Naive thymus-derived CD4-positive, alpha-beta T cell (primary cell): ENCODE results near the gene RBMS3. TPM values are rescaled to one million over a fixed set of nuclear protein-coding genes. Genes with fewer than 3 reads are reported as not detected.

ENCODE experiments used
- ATAC-seq: fragments of 150-1000 bp; cut with Tn5 transposase; 2 replicates; pipeline ENCODE4 v1.10.0; 2021; ENCODE audit warnings: mild to moderate bottlenecking, moderate library complexity
- CTCF ChIA-PET: fragments of 350-600 bp; sonication (Branson Sonifier 250); formaldehyde crosslinking; loops from one replicate; lab custom pipeline; 2021; ENCODE audit warnings: antibody characterized with exemption; lab: Charles Lee
- POLR2A ChIA-PET: fragments of 350-600 bp; sonication (Branson Sonifier 250); formaldehyde crosslinking; loops from one replicate; lab custom pipeline; 2021; ENCODE audit warnings: antibody characterized with exemption, inconsistent platforms; lab: Charles Lee
- DNase-seq, 9 donors: peaks; one replicate each; pipeline versions ENCODE4 v3.0.0 to v3.0.0-alpha.2; 2020 to 2022; ENCODE audit warnings: mixed read lengths in 1 of 9
- H3K27ac ChIP-seq: one replicate; pipeline ENCODE4 v1.7.0; 2013; ENCODE audit warnings: mild to moderate bottlenecking, low read depth, low read length, moderate library complexity
- H3K27me3 ChIP-seq, 2 donors: one replicate each; pipeline ENCODE4 v1.7.0; 2013; ENCODE audit warnings: low read length in 2 of 2, mild to moderate bottlenecking in 2 of 2, moderate library complexity in 2 of 2; ENCODE audit not compliant: control insufficient read depth in 2 of 2, insufficient read depth in 2 of 2
- H3K36me3 ChIP-seq, 3 experiments: 1 replicate in 2 of 3; 2 replicates in 1 of 3; pipeline ENCODE4 v1.7.0; 2013; ENCODE audit warnings: low read length in 3 of 3, mild to moderate bottlenecking in 3 of 3, moderate library complexity in 1 of 3; ENCODE audit not compliant: insufficient read depth in 3 of 3, control insufficient read depth in 2 of 3
- H3K4me1 ChIP-seq, 2 donors: one replicate each; pipeline ENCODE4 v1.7.0; 2013; ENCODE audit warnings: low read length in 2 of 2, mild to moderate bottlenecking in 2 of 2, moderate library complexity in 1 of 2; ENCODE audit not compliant: control insufficient read depth in 2 of 2, insufficient read depth in 2 of 2
- H3K4me3 ChIP-seq: 2 replicates; pipeline ENCODE4 v1.7.0; 2013; ENCODE audit warnings: mild to moderate bottlenecking, low read length
- H3K9me3 ChIP-seq, 3 experiments: 1 replicate in 2 of 3; 2 replicates in 1 of 3; pipeline ENCODE4 v1.7.0; 2013; ENCODE audit warnings: low read length in 3 of 3; ENCODE audit not compliant: control insufficient read depth in 2 of 3
- H3K27ac Mint-ChIP-seq, 9 donors: one replicate each; pipeline ENCODE4 v1.8.0; 2020 to 2022; ENCODE audit warnings: mixed read lengths in 9 of 9, mild to moderate bottlenecking in 8 of 9, moderate library complexity in 5 of 9, inconsistent platforms in 2 of 9
- H3K27me3 Mint-ChIP-seq, 5 donors: one replicate each; pipeline ENCODE4 v1.8.0; 2021 to 2022; ENCODE audit warnings: mixed read lengths in 5 of 5, mild to moderate bottlenecking in 1 of 5
- H3K36me3 Mint-ChIP-seq, 5 donors: one replicate each; pipeline ENCODE4 v1.8.0; 2020 to 2022; ENCODE audit warnings: mixed read lengths in 5 of 5, mild to moderate bottlenecking in 3 of 5, inconsistent platforms in 1 of 5
- H3K4me1 Mint-ChIP-seq, 7 donors: one replicate each; pipeline ENCODE4 v1.8.0; 2020 to 2022; ENCODE audit warnings: mixed read lengths in 7 of 7, mild to moderate bottlenecking in 3 of 7, inconsistent platforms in 1 of 7
- H3K4me3 Mint-ChIP-seq, 10 donors: one replicate each; pipeline ENCODE4 v1.8.0; 2020 to 2022; ENCODE audit warnings: mild to moderate bottlenecking in 10 of 10, mixed read lengths in 10 of 10, moderate library complexity in 6 of 10, inconsistent platforms in 2 of 10
- H3K9me3 Mint-ChIP-seq, 11 donors: one replicate each; pipeline ENCODE4 v1.8.0; 2020 to 2022; ENCODE audit warnings: mixed read lengths in 11 of 11, mild to moderate bottlenecking in 4 of 11, inconsistent platforms in 1 of 11, moderate library complexity in 1 of 11
- intact Hi-C, 2 donors: fragments of 100-400 bp; cut with micrococcal nuclease; formaldehyde crosslinking; loops; one replicate each; pipeline ENCODE4 v1.15.1; 2023
- polyA plus RNA-seq, 2 donors: library from polyadenylated mRNA; unstranded; fragments of 300-500 nt; fragmentation: Illumina TruSeq; gene quantifications; one replicate each; pipeline ENCODE4 v1.2.3, GENCODE V29; 2021
- total RNA-seq, 6 experiments: library from RNA in 5 of 6; stranded (reverse) in 5 of 6; gene quantifications; 1 replicate in 5 of 6; 2 replicates in 1 of 6; pipeline ENCODE4 v1.2.3 and lab custom pipeline; 2021 to 2026

The RBMS3 gene
- total and polyA plus RNA-seq, 7 experiments from 2014 or later: 0.15 to 4.9 (median 0.49) TPM

GRCh38 chr3:29544701-29545363 lies 264.0 kb downstream of the RBMS3 start:
- H3K4me1 Mint-ChIP-seq: no peaks in the 10 kb centered on the region
- ChIA-PET CTCF (no interaction called here), POLR2A (no interaction called here)
- Histone ChIP-seq H3K4me1 (no peaks in the 10 kb centered on the region), H3K4me3 (no peak overlapping the region), H3K36me3 (no peaks in the 10 kb centered on the region), H3K27me3 (peaks cover 0 to 3% of the 10 kb centered on the region in 2 donors), H3K27ac (no peak overlapping the region), H3K9me3 (no peaks in the 10 kb centered on the region)
- intact Hi-C loops: no loop called here
- no peak for DNase-seq
- H3K27ac Mint-ChIP-seq: no peak overlapping the region
- H3K36me3 Mint-ChIP-seq: no peaks in the 10 kb centered on the region
- peaks cover 0 to 9% (median 0%) of the 10 kb centered on the region in 11 donors for H3K9me3 Mint-ChIP-seq
- H3K27me3 Mint-ChIP-seq: no peaks in the 10 kb centered on the region
- ATAC-seq: no peak
- no peak overlapping the region for H3K4me3 Mint-ChIP-seq

GRCh38 chr3:29545615-29546014 lies 264.7 kb downstream of the RBMS3 start:
- H3K27ac ChIP-seq: no peak overlapping the region
- H3K4me1 ChIP-seq: no peaks in the 10 kb centered on the region
- Mint-ChIP-seq H3K27ac (no peak overlapping the region), H3K4me3 (no peak overlapping the region), H3K4me1 (no peaks in the 10 kb centered on the region), H3K9me3 (peaks cover 0 to 9% (median 0%) of the 10 kb centered on the region in 11 donors), H3K36me3 (no peaks in the 10 kb centered on the region), H3K27me3 (no peaks in the 10 kb centered on the region)
- no peak overlapping the region for H3K4me3 ChIP-seq
- intact Hi-C loops: no loop called here
- H3K27me3 ChIP-seq: peaks cover 0 to 3% of the 10 kb centered on the region in 2 donors
- no peaks in the 10 kb centered on the region for H3K36me3 ChIP-seq
- CTCF ChIA-PET: interaction anchor here (0.6 kb wide), 1 partner anchor 676 kb away, joined by 3 read pairs; no protein-coding TSS in a partner anchor
- POLR2A ChIA-PET: no interaction called here
- DNase-seq: no peak
- H3K9me3 ChIP-seq: no peaks in the 10 kb centered on the region
- no peak for ATAC-seq

- no peak overlapping the region for H3K27ac Mint-ChIP-seq
- Histone ChIP-seq H3K4me1 (no peaks in the 10 kb centered on the region), H3K27ac (no peak overlapping the region), H3K9me3 (no peaks in the 10 kb centered on the region), H3K36me3 (no peaks in the 10 kb centered on the region), H3K4me3 (no peak overlapping the region), H3K27me3 (peaks cover 0 to 3% of the 10 kb centered on the region in 2 donors)
- peaks cover 0 to 6% (median 0%) of the 10 kb centered on the region in 5 donors for H3K27me3 Mint-ChIP-seq
- H3K4me3 Mint-ChIP-seq: no peak overlapping the region
- ATAC-seq: no peak
- intact Hi-C loops: no loop called here
- ChIA-PET CTCF (no interaction called here), POLR2A (no interaction called here)
- no peak for DNase-seq
- H3K9me3 Mint-ChIP-seq: peaks cover 0 to 1% (median 0%) of the 10 kb centered on the region in 11 donors
- no peaks in the 10 kb centered on the region for H3K36me3 Mint-ChIP-seq
- no peaks in the 10 kb centered on the region for H3K4me1 Mint-ChIP-seq
These were observed 271.2 kb downstream of the RBMS3 start for GRCh38 chr3:29552051-29552450.

GRCh38 chr3:29554566-29554965 lies 273.7 kb downstream of the RBMS3 start:
- H3K4me1 ChIP-seq: no peaks in the 10 kb centered on the region
- no peaks in the 10 kb centered on the region for H3K27me3 ChIP-seq
- intact Hi-C loops: no loop called here
- DNase-seq: no peak
- H3K4me3 Mint-ChIP-seq: no peak overlapping the region
- peaks cover 0 to 4% (median 0%) of the 10 kb centered on the region in 7 donors for H3K4me1 Mint-ChIP-seq
- H3K27ac Mint-ChIP-seq: no peak overlapping the region
- ChIA-PET POLR2A (no interaction called here), CTCF (no interaction called here)
- no peaks in the 10 kb centered on the region for H3K9me3 ChIP-seq
- peaks cover 0 to 4% (median 0%) of the 10 kb centered on the region in 11 donors for H3K9me3 Mint-ChIP-seq
- no peak overlapping the region for H3K27ac ChIP-seq
- no peak overlapping the region for H3K4me3 ChIP-seq
- H3K36me3 Mint-ChIP-seq: peaks cover 0 to 4% (median 0%) of the 10 kb centered on the region in 5 donors
- peaks cover 0 to 18% (median 0%) of the 10 kb centered on the region in 5 donors for H3K27me3 Mint-ChIP-seq
- no peak for ATAC-seq
- H3K36me3 ChIP-seq: no peaks in the 10 kb centered on the region

- Mint-ChIP-seq H3K36me3 (peaks cover 0 to 4% (median 0%) of the 10 kb centered on the region in 5 donors), H3K27me3 (peaks cover 0 to 18% (median 0%) of the 10 kb centered on the region in 5 donors), H3K4me1 (peaks cover 0 to 4% (median 0%) of the 10 kb centered on the region in 7 donors), H3K9me3 (peaks cover 0 to 4% (median 0%) of the 10 kb centered on the region in 11 donors), H3K27ac (no peak overlapping the region), H3K4me3 (no peak overlapping the region)
- ATAC-seq (no peak), DNase-seq (no peak)
- no peaks in the 10 kb centered on the region for H3K27me3 ChIP-seq
- no peak overlapping the region for H3K27ac ChIP-seq
- H3K4me1 ChIP-seq: no peaks in the 10 kb centered on the region
- H3K9me3 ChIP-seq: no peaks in the 10 kb centered on the region
- ChIA-PET POLR2A (no interaction called here), CTCF (no interaction called here)
- H3K36me3 ChIP-seq: no peaks in the 10 kb centered on the region
- intact Hi-C loops: no loop called here
- H3K4me3 ChIP-seq: no peak overlapping the region
These were observed 274.7 kb downstream of the RBMS3 start for GRCh38 chr3:29555590-29555989.

GRCh38 chr3:29557186-29557585 lies 276.3 kb downstream of the RBMS3 start:
- CTCF ChIA-PET: no interaction called here
- POLR2A ChIA-PET: no interaction called here
- Histone ChIP-seq H3K27me3 (no peaks in the 10 kb centered on the region), H3K4me3 (no peak overlapping the region), H3K9me3 (no peaks in the 10 kb centered on the region), H3K4me1 (no peaks in the 10 kb centered on the region), H3K36me3 (no peaks in the 10 kb centered on the region), H3K27ac (no peak overlapping the region)
- no peak overlapping the region for H3K27ac Mint-ChIP-seq
- intact Hi-C loops: no loop called here
- peaks cover 0 to 4% (median 0%) of the 10 kb centered on the region in 7 donors for H3K4me1 Mint-ChIP-seq
- H3K27me3 Mint-ChIP-seq: peaks cover 0 to 18% (median 0%) of the 10 kb centered on the region in 5 donors
- ATAC-seq (no peak), DNase-seq (no peak)
- H3K36me3 Mint-ChIP-seq: peaks cover 0 to 4% (median 0%) of the 10 kb centered on the region in 5 donors
- H3K4me3 Mint-ChIP-seq: no peak overlapping the region
- peaks cover 0 to 4% (median 0%) of the 10 kb centered on the region in 11 donors for H3K9me3 Mint-ChIP-seq

- ChIA-PET POLR2A (no interaction called here), CTCF (no interaction called here)
- Histone ChIP-seq H3K36me3 (no peaks in the 10 kb centered on the region), H3K4me1 (no peaks in the 10 kb centered on the region), H3K27ac (no peak overlapping the region), H3K4me3 (no peak overlapping the region), H3K9me3 (no peaks in the 10 kb centered on the region), H3K27me3 (no peaks in the 10 kb centered on the region)
- Mint-ChIP-seq H3K4me1 (peaks cover 0 to 4% (median 0%) of the 10 kb centered on the region in 7 donors), H3K4me3 (no peak overlapping the region), H3K27ac (no peak overlapping the region), H3K36me3 (peaks cover 0 to 4% (median 0%) of the 10 kb centered on the region in 5 donors), H3K27me3 (peaks cover 0 to 22% (median 0%) of the 10 kb centered on the region in 5 donors), H3K9me3 (peaks cover 0 to 4% (median 0%) of the 10 kb centered on the region in 11 donors)
- intact Hi-C loops: no loop called here
- DNase-seq (no peak), ATAC-seq (no peak)
These were observed 277.0 kb downstream of the RBMS3 start for GRCh38 chr3:29557825-29558224.
